HFFc6 (cell line): ENCODE measurements around the gene LTA4H. TPM values are rescaled to one million over a fixed set of nuclear protein-coding genes. Genes with fewer than 3 reads are reported as not detected.
A peak's percentile ranks its signal among the peaks of the same experiment; 100 is the strongest.

Experiments used
- DNase-seq: peaks from one replicate; pipeline ENCODE4 v3.0.0-alpha.2; 2018
- H3K27ac Mint-ChIP-seq: 2 replicates; pipeline ENCODE4 v1.8.0; 2020; ENCODE audit warnings: mild to moderate bottlenecking, mixed read lengths
- H3K27me3 Mint-ChIP-seq: 2 replicates; pipeline ENCODE4 v1.8.0; 2021; ENCODE audit warnings: mild to moderate bottlenecking, moderate library complexity, mixed read lengths; ENCODE audit not compliant: insufficient read depth
- H3K36me3 Mint-ChIP-seq: 2 replicates; pipeline ENCODE4 v1.8.0; 2021; ENCODE audit warnings: low read depth, mixed read lengths
- H3K4me1 Mint-ChIP-seq: 2 replicates; pipeline ENCODE4 v1.8.0; 2020; ENCODE audit warnings: low read depth, mixed read lengths
- H3K4me3 Mint-ChIP-seq: 2 replicates; pipeline ENCODE4 v1.8.0; 2020; ENCODE audit warnings: mild to moderate bottlenecking, moderate library complexity, mixed read lengths
- H3K9me3 Mint-ChIP-seq: 2 replicates; pipeline ENCODE4 v1.8.0; 2020; ENCODE audit warnings: mild to moderate bottlenecking, mixed read lengths
- CTCF ChIP-seq: fragments of 200-600 bp; sonication (generic); IDR thresholded peaks from 2 replicates; pipeline ENCODE4 v1.5.0; 2021; ENCODE audit warnings: antibody characterized with exemption, mild to moderate bottlenecking
- total RNA-seq, 6 experiments: library from RNA; stranded (reverse); fragmentation: NEBNext Ultra II Directional; extraction: Animal tissue kit (Norgen Biotek cat#: 25700); gene quantifications; 2 replicates in 1 of 6; 3 replicates in 5 of 6; pipeline ENCODE4 v1.2.3, GENCODE V29; 2021

LTA4H gene
- total RNA-seq, 6 experiments from 2014 or later, result 50.2 to 59.0 (median 51.6) TPM

- no peak overlapping the region for H3K4me3 Mint-ChIP-seq
- peaks cover 3% of the 10 kb centered on the region for H3K27me3 Mint-ChIP-seq
These were observed 68.1 kb downstream of the LTA4H start for GRCh38 chr12:95967301-95967700.

GRCh38 chr12:95966287-95966870 is 69.0 kb downstream of the LTA4H start:
- Mint-ChIP-seq H3K4me3 (no peak overlapping the region), H3K9me3 (peaks cover 7% of the 10 kb centered on the region; the same call in 1 of the 2 replicates), H3K36me3 (no peaks in the 10 kb centered on the region), H3K4me1 (peaks cover 10% of the 10 kb centered on the region), H3K27ac (no peak overlapping the region), H3K27me3 (peaks cover 3% of the 10 kb centered on the region)
- no peak for DNase-seq
- TF ChIP-seq CTCF, result no peak

More at GRCh38 chr12:95967301-95967700, 68.1 kb downstream of the LTA4H start:
- H3K9me3 Mint-ChIP-seq, result peaks cover 7% of the 10 kb centered on the region; the same call in 1 of the 2 replicates
- H3K36me3 Mint-ChIP-seq, result no peaks in the 10 kb centered on the region
- H3K27ac Mint-ChIP-seq, result no peak overlapping the region
- no peak for DNase-seq
- peaks cover 10% of the 10 kb centered on the region for H3K4me1 Mint-ChIP-seq
- no peak for TF ChIP-seq CTCF

- no peak for TF ChIP-seq CTCF
- no peak overlapping the region for H3K27ac Mint-ChIP-seq
- H3K9me3 Mint-ChIP-seq, result no peaks in the 10 kb centered on the region
- H3K36me3 Mint-ChIP-seq, result no peaks in the 10 kb centered on the region
- DNase-seq, result no peak
- H3K27me3 Mint-ChIP-seq, result peaks cover 6% of the 10 kb centered on the region
- H3K4me3 Mint-ChIP-seq, result no peak overlapping the region
- peaks cover 10% of the 10 kb centered on the region for H3K4me1 Mint-ChIP-seq
These were observed 72.3 kb downstream of the LTA4H start for GRCh38 chr12:95963096-95963495.

- H3K9me3 Mint-ChIP-seq, result no peaks in the 10 kb centered on the region
- TF ChIP-seq CTCF, result no peak
- H3K4me3 Mint-ChIP-seq, result no peak overlapping the region
These were observed 73.2 kb downstream of the LTA4H start for GRCh38 chr12:95962222-95962621.

GRCh38 chr12:95960241-95960640 is 75.1 kb downstream of the LTA4H start:
- no peaks in the 10 kb centered on the region for H3K36me3 Mint-ChIP-seq

More at GRCh38 chr12:95962222-95962621, 73.2 kb downstream of the LTA4H start:
- Mint-ChIP-seq H3K27ac (no peak overlapping the region), H3K4me1 (peaks cover 10% of the 10 kb centered on the region), H3K27me3 (peaks cover 6% of the 10 kb centered on the region), H3K36me3 (no peaks in the 10 kb centered on the region)
- DNase-seq, result no peak

More at GRCh38 chr12:95960241-95960640, 75.1 kb downstream of the LTA4H start:
- H3K4me1 Mint-ChIP-seq, result no peaks in the 10 kb centered on the region
- H3K9me3 Mint-ChIP-seq, result no peaks in the 10 kb centered on the region
- H3K27ac Mint-ChIP-seq, result no peak overlapping the region
- peaks cover 6% of the 10 kb centered on the region for H3K27me3 Mint-ChIP-seq
- DNase-seq, result no peak
- H3K4me3 Mint-ChIP-seq, result peak overlapping the region; percentile 20; the same call in 1 of the 2 replicates
- no peak for TF ChIP-seq CTCF
